ENCODE data around the gene SEL1L3.

SEL1L3 gene

DNA sequence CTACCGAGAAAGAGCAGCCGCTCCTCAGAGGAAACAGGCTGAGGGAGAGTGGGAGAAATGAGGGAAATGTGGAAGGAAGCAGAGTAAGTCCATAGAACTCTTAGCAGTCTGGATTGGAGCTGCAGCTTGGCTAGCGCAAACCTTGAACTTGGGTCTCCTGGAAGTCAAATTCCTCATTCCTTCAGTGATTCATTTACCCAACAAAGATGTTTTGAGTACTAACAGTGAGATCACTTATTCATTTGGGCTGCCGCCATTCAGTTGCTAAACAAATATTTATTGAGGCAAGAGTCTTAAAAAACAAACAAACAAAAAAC, 51.5 kb downstream of the SEL1L3 start:
- 88% methylated on average over 3 to 4 of the region's 4 CpGs for WGBS, 2 experiments
- H3K4me1 ChIP-seq (ENCODE audit: control insufficient read depth, insufficient read depth, low read length), result peaks cover 17% of the 10 kb centered on the region

DNA sequence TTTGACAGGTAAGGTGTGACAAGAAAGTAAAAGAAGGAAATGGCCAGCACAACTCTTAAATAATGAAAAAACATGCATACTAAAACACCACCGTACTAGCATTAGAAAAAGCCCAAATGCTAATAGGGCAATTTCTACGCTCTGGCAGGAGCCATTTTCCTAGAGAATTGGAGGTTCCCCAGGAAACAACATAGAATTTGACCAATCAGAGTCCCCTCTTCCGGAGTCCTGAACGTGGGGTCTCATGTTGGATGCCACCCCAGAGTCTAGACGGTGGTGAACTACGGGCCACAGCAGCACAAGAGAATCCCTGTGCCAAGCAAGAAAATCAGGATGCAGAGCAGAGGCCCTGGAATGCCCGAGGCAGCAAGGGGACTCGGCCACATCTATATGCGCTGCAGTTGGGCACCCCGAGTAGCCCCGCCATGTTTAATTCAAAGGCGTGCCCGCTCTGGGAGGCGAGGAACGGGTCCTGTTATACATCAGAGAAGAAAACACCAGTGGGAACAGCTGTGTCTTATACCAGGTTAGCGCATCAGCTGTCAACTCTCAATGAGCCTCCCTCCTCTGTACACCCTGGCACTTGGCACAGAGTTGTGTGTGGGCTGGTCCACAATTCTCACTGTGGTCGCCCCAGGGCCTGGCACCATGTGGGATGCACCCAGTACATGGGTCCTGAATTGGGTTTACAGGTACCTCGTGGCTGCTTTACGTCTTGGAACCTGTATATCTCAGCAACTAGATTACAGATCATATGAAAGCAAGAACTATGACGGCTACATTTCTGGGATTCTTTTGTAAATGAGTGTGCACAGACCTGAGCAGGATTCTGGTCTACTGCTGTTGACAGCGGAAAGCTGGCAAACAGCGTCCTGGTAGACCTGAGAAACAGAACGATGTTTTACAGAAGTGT, 52.1 kb downstream of the SEL1L3 start:
- Histone ChIP-seq H3K4me1 (ENCODE audit: control insufficient read depth, insufficient read depth, low read length) (peaks cover 17% of the 10 kb centered on the region), H3K9me3 (ENCODE audit: control insufficient read depth, low read length) (no peaks in the 10 kb centered on the region), H3K27ac (ENCODE audit: insufficient read depth, low read depth, low read length, poor library complexity, severe bottlenecking) (no peak overlapping the region), H3K4me3 (ENCODE audit: insufficient read depth, low read depth, low read length) (no peak overlapping the region), H3K27me3 (ENCODE audit: control insufficient read depth, insufficient read depth, low read length, poor library complexity, severe bottlenecking) (no peaks in the 10 kb centered on the region), H3K36me3 (ENCODE audit: control insufficient read depth, insufficient read depth, low read length) (no peaks in the 10 kb centered on the region)
- 94 to 95% methylated on average over 23 of the region's 23 CpGs for WGBS, 2 experiments

More for the DNA sequence above, 51.5 kb downstream of the SEL1L3 start:
- Histone ChIP-seq H3K27ac (ENCODE audit: insufficient read depth, low read depth, low read length, poor library complexity, severe bottlenecking) (no peak overlapping the region), H3K27me3 (ENCODE audit: control insufficient read depth, insufficient read depth, low read length, poor library complexity, severe bottlenecking) (no peaks in the 10 kb centered on the region), H3K4me3 (ENCODE audit: insufficient read depth, low read depth, low read length) (no peak overlapping the region), H3K9me3 (ENCODE audit: control insufficient read depth, low read length) (no peaks in the 10 kb centered on the region), H3K36me3 (ENCODE audit: control insufficient read depth, insufficient read depth, low read length) (no peaks in the 10 kb centered on the region)

GRCh38 chr4:25809996-25810395, 52.8 kb downstream of the SEL1L3 start:
- Histone ChIP-seq H3K9me3 (ENCODE audit: control insufficient read depth, low read length) (no peaks in the 10 kb centered on the region), H3K4me3 (ENCODE audit: insufficient read depth, low read depth, low read length) (no peak overlapping the region), H3K4me1 (ENCODE audit: control insufficient read depth, insufficient read depth, low read length) (peaks cover 16% of the 10 kb centered on the region), H3K36me3 (ENCODE audit: control insufficient read depth, insufficient read depth, low read length) (no peaks in the 10 kb centered on the region), H3K27ac (ENCODE audit: insufficient read depth, low read depth, low read length, poor library complexity, severe bottlenecking) (no peak overlapping the region), H3K27me3 (ENCODE audit: control insufficient read depth, insufficient read depth, low read length, poor library complexity, severe bottlenecking) (no peaks in the 10 kb centered on the region)
- 89 to 92% methylated on average over 4 of the region's 4 CpGs for WGBS, 2 experiments

DNA sequence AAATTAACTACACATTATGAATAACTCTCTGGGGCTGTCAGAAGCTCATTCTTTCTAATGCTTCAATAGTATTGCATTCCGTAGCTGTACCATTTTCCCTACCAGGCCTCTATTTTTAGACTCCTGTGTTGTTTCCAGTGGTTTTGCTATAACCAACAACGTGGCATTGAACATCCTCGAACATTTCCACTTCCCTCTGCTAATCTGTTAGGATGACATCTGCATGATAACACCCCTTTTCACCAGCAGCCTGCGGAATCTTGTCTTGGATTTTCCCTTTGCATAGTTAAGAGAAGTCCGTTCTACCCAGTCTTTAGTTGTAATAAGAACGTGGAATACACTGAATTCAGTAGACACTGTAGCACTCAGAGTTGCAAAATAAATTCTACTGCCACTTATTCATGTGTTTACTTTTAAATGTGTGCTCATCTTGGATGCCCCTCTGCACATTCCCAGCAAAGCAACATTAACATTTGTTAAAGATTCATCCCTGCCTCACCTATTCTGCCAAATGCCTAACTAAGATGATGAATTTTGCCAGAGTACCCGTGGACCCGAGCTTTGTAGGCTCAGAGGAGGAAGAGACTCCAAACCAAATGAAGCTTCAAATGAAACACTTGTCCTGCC, 55.6 kb downstream of the SEL1L3 start:
- Histone ChIP-seq H3K4me1 (ENCODE audit: control insufficient read depth, insufficient read depth, low read length) (no peaks in the 10 kb centered on the region), H3K4me3 (ENCODE audit: insufficient read depth, low read depth, low read length) (no peak overlapping the region), H3K36me3 (ENCODE audit: control insufficient read depth, insufficient read depth, low read length) (no peaks in the 10 kb centered on the region), H3K27me3 (ENCODE audit: control insufficient read depth, insufficient read depth, low read length, poor library complexity, severe bottlenecking) (no peaks in the 10 kb centered on the region), H3K27ac (ENCODE audit: insufficient read depth, low read depth, low read length, poor library complexity, severe bottlenecking) (no peak overlapping the region), H3K9me3 (ENCODE audit: control insufficient read depth, low read length) (no peaks in the 10 kb centered on the region)
- 46% methylated on average over 8 of the region's 8 CpGs for WGBS, 2 experiments

- 80 to 83% methylated on average over 5 to 6 of the region's 6 CpGs for WGBS, 2 experiments
These were observed 57.4 kb downstream of the SEL1L3 start for GRCh38 chr4:25805255-25805860.

GRCh38 chr4:25803720-25804225, 59.0 kb downstream of the SEL1L3 start:
- Histone ChIP-seq H3K4me1 (ENCODE audit: control insufficient read depth, insufficient read depth, low read length) (no peaks in the 10 kb centered on the region), H3K36me3 (ENCODE audit: control insufficient read depth, insufficient read depth, low read length) (no peaks in the 10 kb centered on the region), H3K27ac (ENCODE audit: insufficient read depth, low read depth, low read length, poor library complexity, severe bottlenecking) (no peak overlapping the region), H3K27me3 (ENCODE audit: control insufficient read depth, insufficient read depth, low read length, poor library complexity, severe bottlenecking) (no peaks in the 10 kb centered on the region), H3K9me3 (ENCODE audit: control insufficient read depth, low read length) (no peaks in the 10 kb centered on the region), H3K4me3 (ENCODE audit: insufficient read depth, low read depth, low read length) (no peak overlapping the region)
- WGBS, 2 experiments, result 94 to 96% methylated on average over 3 of the region's 3 CpGs

More at GRCh38 chr4:25805255-25805860, 57.4 kb downstream of the SEL1L3 start:
- Histone ChIP-seq H3K27me3 (ENCODE audit: control insufficient read depth, insufficient read depth, low read length, poor library complexity, severe bottlenecking) (no peaks in the 10 kb centered on the region), H3K27ac (ENCODE audit: insufficient read depth, low read depth, low read length, poor library complexity, severe bottlenecking) (no peak overlapping the region), H3K4me3 (ENCODE audit: insufficient read depth, low read depth, low read length) (no peak overlapping the region), H3K36me3 (ENCODE audit: control insufficient read depth, insufficient read depth, low read length) (no peaks in the 10 kb centered on the region), H3K9me3 (ENCODE audit: control insufficient read depth, low read length) (no peaks in the 10 kb centered on the region), H3K4me1 (ENCODE audit: control insufficient read depth, insufficient read depth, low read length) (no peaks in the 10 kb centered on the region)

- peaks cover 6% of the 10 kb centered on the region for H3K4me1 ChIP-seq (ENCODE audit: control insufficient read depth, insufficient read depth, low read length)
- H3K9me3 ChIP-seq (ENCODE audit: control insufficient read depth, low read length), result no peaks in the 10 kb centered on the region
- no peaks in the 10 kb centered on the region for H3K27me3 ChIP-seq (ENCODE audit: control insufficient read depth, insufficient read depth, low read length, poor library complexity, severe bottlenecking)
- no peak overlapping the region for H3K27ac ChIP-seq (ENCODE audit: insufficient read depth, low read depth, low read length, poor library complexity, severe bottlenecking)
- no peaks in the 10 kb centered on the region for H3K36me3 ChIP-seq (ENCODE audit: control insufficient read depth, insufficient read depth, low read length)
- no peak overlapping the region for H3K4me3 ChIP-seq (ENCODE audit: insufficient read depth, low read depth, low read length)
These were observed 61.2 kb downstream of the SEL1L3 start for GRCh38 chr4:25801594-25801993.

GRCh38 chr4:25800245-25800644, 62.5 kb downstream of the SEL1L3 start:
- Histone ChIP-seq H3K27me3 (ENCODE audit: control insufficient read depth, insufficient read depth, low read length, poor library complexity, severe bottlenecking) (no peaks in the 10 kb centered on the region), H3K4me3 (ENCODE audit: insufficient read depth, low read depth, low read length) (no peak overlapping the region), H3K36me3 (ENCODE audit: control insufficient read depth, insufficient read depth, low read length) (no peaks in the 10 kb centered on the region), H3K4me1 (ENCODE audit: control insufficient read depth, insufficient read depth, low read length) (peaks cover 12% of the 10 kb centered on the region), H3K9me3 (ENCODE audit: control insufficient read depth, low read length) (no peaks in the 10 kb centered on the region), H3K27ac (ENCODE audit: insufficient read depth, low read depth, low read length, poor library complexity, severe bottlenecking) (no peak overlapping the region)
- WGBS, 2 experiments, result 88 to 95% methylated on average over 2 of the region's 2 CpGs

DNA sequence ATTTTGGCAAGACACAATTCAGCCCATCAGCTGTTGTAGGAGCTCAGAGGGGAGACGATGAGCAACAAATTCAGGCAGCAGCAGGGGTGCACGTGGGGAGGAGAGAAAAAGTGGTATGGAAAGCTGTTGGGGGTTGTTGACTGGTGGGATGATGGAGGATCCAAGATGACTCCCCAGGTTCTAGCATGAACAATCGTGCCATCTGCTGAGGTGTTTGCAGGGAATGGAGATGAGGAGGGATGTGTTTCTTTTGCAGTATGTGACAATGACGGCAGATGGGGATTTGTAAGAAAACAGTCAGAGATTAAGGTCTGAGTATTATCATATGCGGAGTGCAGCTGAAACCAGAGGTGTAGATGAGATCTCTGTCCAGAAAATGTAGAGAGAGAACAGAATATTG, 63.3 kb downstream of the SEL1L3 start:
- no peak overlapping the region for H3K27ac ChIP-seq (ENCODE audit: insufficient read depth, low read depth, low read length, poor library complexity, severe bottlenecking)
- H3K36me3 ChIP-seq (ENCODE audit: control insufficient read depth, insufficient read depth, low read length), result no peaks in the 10 kb centered on the region
- no peaks in the 10 kb centered on the region for H3K27me3 ChIP-seq (ENCODE audit: control insufficient read depth, insufficient read depth, low read length, poor library complexity, severe bottlenecking)
- H3K4me1 ChIP-seq (ENCODE audit: control insufficient read depth, insufficient read depth, low read length), result peaks cover 12% of the 10 kb centered on the region
- no peaks in the 10 kb centered on the region for H3K9me3 ChIP-seq (ENCODE audit: control insufficient read depth, low read length)
- H3K4me3 ChIP-seq (ENCODE audit: insufficient read depth, low read depth, low read length), result no peak overlapping the region
- 87 to 88% methylated on average over 5 of the region's 5 CpGs for WGBS, 2 experiments

GRCh38 chr4:25797136-25797535, 65.7 kb downstream of the SEL1L3 start:
- no peaks in the 10 kb centered on the region for H3K27me3 ChIP-seq (ENCODE audit: control insufficient read depth, insufficient read depth, low read length, poor library complexity, severe bottlenecking)
- no peaks in the 10 kb centered on the region for H3K36me3 ChIP-seq (ENCODE audit: control insufficient read depth, insufficient read depth, low read length)
- H3K27ac ChIP-seq (ENCODE audit: insufficient read depth, low read depth, low read length, poor library complexity, severe bottlenecking), result no peak overlapping the region
- no peak overlapping the region for H3K4me3 ChIP-seq (ENCODE audit: insufficient read depth, low read depth, low read length)
- WGBS, 2 experiments, result 80 to 88% methylated on average over 8 of the region's 8 CpGs
- peaks cover 12% of the 10 kb centered on the region for H3K4me1 ChIP-seq (ENCODE audit: control insufficient read depth, insufficient read depth, low read length)
- no peaks in the 10 kb centered on the region for H3K9me3 ChIP-seq (ENCODE audit: control insufficient read depth, low read length)
